OCI-LY1 (cell line): Measurements from ENCODE around the gene OR2F2.

Experiments
- H2AFZ ChIP-seq: fragments of 200-600 bp; sonication (generic), shearing (Covaris generic); 2 replicates; pipeline ENCODE4 v1.6.0; 2014; ENCODE audit warnings: antibody characterized with exemption, mild to moderate bottlenecking, low read length
- H3F3A ChIP-seq: fragments of 200-600 bp; sonication (generic), shearing (Covaris generic); 2 replicates; pipeline ENCODE4 v1.6.0; 2014; ENCODE audit warnings: mild to moderate bottlenecking, antibody characterized with exemption, low read length, moderate library complexity; ENCODE audit not compliant: insufficient read depth
- H3K27ac ChIP-seq: fragments of 200-600 bp; sonication (generic); 2 replicates; pipeline ENCODE4 v1.5.1; 2014; ENCODE audit warnings: low read length, mixed run types, mild to moderate bottlenecking, low read depth; ENCODE audit not compliant: poor library complexity, severe bottlenecking
- H3K27me3 ChIP-seq: fragments of 200-600 bp; sonication (generic); 2 replicates; pipeline ENCODE4 v1.6.0; 2014; ENCODE audit warnings: antibody characterized with exemption, mild to moderate bottlenecking, low read length, moderate library complexity; ENCODE audit not compliant: insufficient read depth
- H3K36me3 ChIP-seq: fragments of 200-600 bp; sonication (generic); 2 replicates; pipeline ENCODE4 v1.6.1; 2014; ENCODE audit warnings: mild to moderate bottlenecking, antibody characterized with exemption, low read length, moderate library complexity, mixed read lengths; ENCODE audit not compliant: insufficient read depth
- H3K4me1 ChIP-seq: fragments of 200-600 bp; sonication (generic); 2 replicates; pipeline ENCODE4 v1.5.1; 2014; ENCODE audit warnings: mild to moderate bottlenecking, low read length, moderate library complexity; ENCODE audit not compliant: insufficient read depth, severe bottlenecking
- H3K4me2 ChIP-seq: fragments of 200-600 bp; sonication (generic), shearing (Covaris generic); 2 replicates; pipeline ENCODE4 v1.6.1; 2014; ENCODE audit warnings: low read length
- H3K4me3 ChIP-seq: fragments of 200-600 bp; sonication (generic); 2 replicates; pipeline ENCODE4 v1.5.1; 2014; ENCODE audit warnings: low read length, low read depth, mild to moderate bottlenecking, mixed read lengths; ENCODE audit not compliant: poor library complexity, severe bottlenecking
- H3K79me2 ChIP-seq: fragments of 200-600 bp; shearing (Covaris generic); 2 replicates; pipeline ENCODE4 v1.6.1; 2016; ENCODE audit warnings: mixed run types, low read length, mixed read lengths; ENCODE audit not compliant: insufficient read depth
- H3K9ac ChIP-seq: fragments of 200-600 bp; sonication (generic), shearing (Covaris generic); 2 replicates; pipeline ENCODE4 v1.6.1; 2014; ENCODE audit warnings: mild to moderate bottlenecking, low read length, mixed read lengths
- H3K9me2 ChIP-seq: fragments of 200-600 bp; sonication (generic), shearing (Covaris generic); 2 replicates; pipeline ENCODE4 v1.6.1; 2014; ENCODE audit warnings: low read depth, mild to moderate bottlenecking, low read length, mixed read lengths
- H3K9me3 ChIP-seq: fragments of 200-600 bp; shearing (Covaris generic); 2 replicates; pipeline ENCODE4 v1.6.1; 2014; ENCODE audit warnings: low read length, mixed read lengths
- H4K20me1 ChIP-seq: fragments of 200-600 bp; sonication (generic), shearing (Covaris generic); 2 replicates; pipeline ENCODE4 v1.6.0; 2016; ENCODE audit warnings: mild to moderate bottlenecking, low read length; ENCODE audit not compliant: insufficient read depth
- CTCF ChIP-seq: fragments of 200-600 bp; sonication (generic), shearing (Covaris generic); IDR thresholded peaks from 2 replicates; pipeline ENCODE4 v1.5.1; 2017; ENCODE audit warnings: mild to moderate bottlenecking, antibody characterized with exemption, low read length, moderate library complexity, mixed read lengths
- EZH2 ChIP-seq: fragments of 200-600 bp; sonication (generic), shearing (Covaris generic); IDR thresholded peaks from 2 replicates; pipeline ENCODE4 v1.8.0; 2017; ENCODE audit warnings: borderline replicate concordance, mixed run types, mild to moderate bottlenecking, antibody characterized with exemption, low read length, moderate library complexity, mixed read lengths

Gene OR2F2

DNA sequence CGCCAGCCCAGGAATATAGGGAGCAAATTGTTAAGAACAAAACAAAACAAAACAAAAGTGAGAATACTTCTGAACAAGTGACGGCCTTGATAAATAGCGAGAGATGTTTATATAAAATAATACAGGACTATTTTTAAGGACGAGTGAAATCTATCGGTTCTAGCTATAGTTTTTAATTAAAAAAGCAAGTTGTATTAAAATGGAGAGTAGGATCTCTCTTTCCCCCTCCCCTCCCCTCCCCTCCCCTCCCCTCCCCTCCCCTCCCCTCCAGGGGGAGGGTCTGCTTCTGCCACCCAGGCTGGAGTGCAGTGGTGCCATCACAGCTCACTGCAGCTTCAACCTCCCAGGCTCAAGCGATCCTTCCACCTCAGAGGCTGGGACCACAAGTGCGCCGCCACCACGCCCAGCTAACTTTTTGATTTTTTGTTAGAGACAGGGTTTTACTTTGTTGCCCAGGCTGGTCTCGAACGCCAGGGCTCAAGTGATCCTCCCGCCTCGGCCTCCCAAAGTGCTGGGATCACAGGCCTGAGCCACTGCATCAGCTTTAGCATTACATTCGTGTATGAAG, 32.6 kb upstream of the OR2F2 start:
- Histone ChIP-seq H3K27me3 (no peaks in the 10 kb centered on the region), H4K20me1 (no peaks in the 10 kb centered on the region), H2AFZ (no peak overlapping the region), H3K9ac (peak overlapping the region; percentile 58; the same call in 1 of the 2 replicates), H3K36me3 (no peaks in the 10 kb centered on the region), H3K4me3 (peak overlapping the region; percentile 66), H3K9me2 (no peaks in the 10 kb centered on the region), H3K9me3 (no peaks in the 10 kb centered on the region), H3F3A (no peaks in the 10 kb centered on the region), H3K4me1 (peaks cover 7% of the 10 kb centered on the region), H3K79me2 (no peaks in the 10 kb centered on the region), H3K4me2 (peak overlapping the region; percentile 73), H3K27ac (no peak overlapping the region)
- no peak for TF ChIP-seq EZH2
- TF ChIP-seq CTCF, result no peak

GRCh38 chr7:143905509-143905908, 29.5 kb upstream of the OR2F2 start:
- Histone ChIP-seq H3F3A (no peaks in the 10 kb centered on the region), H2AFZ (no peak overlapping the region), H4K20me1 (no peaks in the 10 kb centered on the region), H3K27ac (no peak overlapping the region), H3K4me2 (no peak overlapping the region), H3K9ac (no peak overlapping the region), H3K9me2 (no peaks in the 10 kb centered on the region), H3K36me3 (no peaks in the 10 kb centered on the region), H3K4me3 (no peak overlapping the region), H3K4me1 (peaks cover 7% of the 10 kb centered on the region), H3K27me3 (no peaks in the 10 kb centered on the region), H3K79me2 (no peaks in the 10 kb centered on the region), H3K9me3 (no peaks in the 10 kb centered on the region)
- no peak for TF ChIP-seq EZH2
- no peak for TF ChIP-seq CTCF

GRCh38 chr7:143906151-143906550, 28.9 kb upstream of the OR2F2 start:
- Histone ChIP-seq H3K4me1 (peaks cover 4% of the 10 kb centered on the region), H3K27ac (no peak overlapping the region), H3K27me3 (no peaks in the 10 kb centered on the region), H3K36me3 (no peaks in the 10 kb centered on the region), H4K20me1 (no peaks in the 10 kb centered on the region), H3K9me3 (no peaks in the 10 kb centered on the region), H3K9ac (no peak overlapping the region), H2AFZ (no peak overlapping the region), H3F3A (no peaks in the 10 kb centered on the region), H3K9me2 (no peaks in the 10 kb centered on the region), H3K4me3 (no peak overlapping the region), H3K4me2 (no peak overlapping the region), H3K79me2 (no peaks in the 10 kb centered on the region)
- TF ChIP-seq EZH2 (no peak), CTCF (no peak)
